ENCODE measurements around the gene IBA57. TPM values are rescaled to one million over a fixed set of nuclear protein-coding genes. Genes with fewer than 3 reads are reported as not detected.
A peak's percentile ranks its signal among the peaks of the same experiment; 100 is the strongest.
"Not testable (repeated sequence)": the region's sequence is repeated elsewhere in the genome, so short reads cannot be mapped to it uniquely, and the experiment has no call there.

Gene IBA57
- total RNA-seq, 1 donor from 2014 or later = 6.9 TPM

GRCh38 chr1:228212415-228212965, 46.9 kb downstream of the IBA57 start:
- no peak for DNase-seq (ENCODE audit: low read depth, low spot score)

GRCh38 chr1:228212966-228213844, 47.6 kb downstream of the IBA57 start:
- DNase-seq (ENCODE audit: low read depth, low spot score) = peak; percentile 13

GRCh38 chr1:228213917-228214808, 48.6 kb downstream of the IBA57 start:
- no peak for DNase-seq (ENCODE audit: low read depth, low spot score)

GRCh38 chr1:228214921-228215662, 49.5 kb downstream of the IBA57 start:
- DNase-seq (ENCODE audit: low read depth, low spot score) = no peak

- DNase-seq (ENCODE audit: low read depth, low spot score) = no peak
These were observed 50.1 kb downstream of the IBA57 start for GRCh38 chr1:228215663-228216116.

GRCh38 chr1:228216371-228217320, 51.0 kb downstream of the IBA57 start:
- no peak for DNase-seq (ENCODE audit: low read depth, low spot score)

GRCh38 chr1:228217551-228218344, 52.1 kb downstream of the IBA57 start:
- no peak for DNase-seq (ENCODE audit: low read depth, low spot score)

GRCh38 chr1:228218513-228219244, 53.1 kb downstream of the IBA57 start:
- DNase-seq (ENCODE audit: low read depth, low spot score) = no peak

- DNase-seq (ENCODE audit: low read depth, low spot score) = no peak
These were observed 53.8 kb downstream of the IBA57 start for GRCh38 chr1:228219245-228219961.

- DNase-seq (ENCODE audit: low read depth, low spot score) = no peak
These were observed 54.6 kb downstream of the IBA57 start for GRCh38 chr1:228219962-228220780.

- DNase-seq (ENCODE audit: low read depth, low spot score) = not testable (repeated sequence)
These were observed 55.5 kb downstream of the IBA57 start for GRCh38 chr1:228221097-228221496.

GRCh38 chr1:228222548-228222947, 56.9 kb downstream of the IBA57 start:
- DNase-seq (ENCODE audit: low read depth, low spot score) = no peak

GRCh38 chr1:228224198-228225164, 58.9 kb downstream of the IBA57 start:
- DNase-seq (ENCODE audit: low read depth, low spot score) = no peak

- no peak for DNase-seq (ENCODE audit: low read depth, low spot score)
These were observed 59.6 kb downstream of the IBA57 start for GRCh38 chr1:228225165-228225710.

- DNase-seq (ENCODE audit: low read depth, low spot score) = no peak
These were observed 60.1 kb downstream of the IBA57 start for GRCh38 chr1:228225740-228226139.
